HG02763 (cell line): ENCODE measurements around the gene DHDDS.
"Not testable (repeated sequence)": the region's sequence is repeated elsewhere in the genome, so short reads cannot be mapped to it uniquely, and the experiment has no call there.

Experiments
- ATAC-seq: cut with Tn5 transposase; IDR thresholded peaks from one replicate; pipeline ENCODE4 v1.9.1; 2021; ENCODE audit warnings: mild to moderate bottlenecking, moderate library complexity; ENCODE audit not compliant: unreplicated experiment

DHDDS gene

GRCh38 chr1:26474818-26475217, 42.7 kb downstream of the DHDDS start:
- ATAC-seq, result no peak

GRCh38 chr1:26475989-26476388, 43.9 kb downstream of the DHDDS start:
- ATAC-seq, result no peak

- no peak for ATAC-seq
These were observed 44.8 kb downstream of the DHDDS start for GRCh38 chr1:26476958-26477357.

- no peak for ATAC-seq
These were observed 45.5 kb downstream of the DHDDS start for GRCh38 chr1:26477446-26478152.

GRCh38 chr1:26478159-26478558, 46.0 kb downstream of the DHDDS start:
- ATAC-seq, result no peak

- no peak for ATAC-seq
These were observed 46.9 kb downstream of the DHDDS start for GRCh38 chr1:26478988-26479387.

- ATAC-seq, result no peak
These were observed 50.8 kb downstream of the DHDDS start for GRCh38 chr1:26482921-26483320.

GRCh38 chr1:26483980-26484379, 51.9 kb downstream of the DHDDS start:
- ATAC-seq, result no peak

- ATAC-seq, result no peak
These were observed 58.0 kb downstream of the DHDDS start for GRCh38 chr1:26490155-26490554.

GRCh38 chr1:26493267-26493666, 61.1 kb downstream of the DHDDS start:
- ATAC-seq, result no peak

- ATAC-seq, result no peak
These were observed 61.8 kb downstream of the DHDDS start for GRCh38 chr1:26493938-26494337.

- ATAC-seq, result no peak
These were observed 64.7 kb downstream of the DHDDS start for GRCh38 chr1:26496861-26497260.

- no peak for ATAC-seq
These were observed 66.8 kb downstream of the DHDDS start for GRCh38 chr1:26498894-26499293.

GRCh38 chr1:26500488-26501175, 68.5 kb downstream of the DHDDS start:
- ATAC-seq, result peak; percentile 63

GRCh38 chr1:26510711-26511110, 78.6 kb downstream of the DHDDS start:
- not testable (repeated sequence) for ATAC-seq

GRCh38 chr1:26515836-26516235, 83.7 kb downstream of the DHDDS start:
- ATAC-seq, result not testable (repeated sequence)

- no peak for ATAC-seq
These were observed 85.1 kb downstream of the DHDDS start for GRCh38 chr1:26516987-26517765.

GRCh38 chr1:26517766-26518049, 85.6 kb downstream of the DHDDS start:
- ATAC-seq, result no peak

- no peak for ATAC-seq
These were observed 86.2 kb downstream of the DHDDS start for GRCh38 chr1:26518355-26518754.

- no peak for ATAC-seq
These were observed 88.2 kb downstream of the DHDDS start for GRCh38 chr1:26520339-26520738.
